ENCODE measurements around the gene PHF21B. TPM values are rescaled to one million over a fixed set of nuclear protein-coding genes. Genes with fewer than 3 reads are reported as not detected.

PHF21B gene
- total and polyA plus RNA-seq, 11 donors, result 0.04 to 1.6 (median 0.47) TPM; not detected in 4

DNA sequence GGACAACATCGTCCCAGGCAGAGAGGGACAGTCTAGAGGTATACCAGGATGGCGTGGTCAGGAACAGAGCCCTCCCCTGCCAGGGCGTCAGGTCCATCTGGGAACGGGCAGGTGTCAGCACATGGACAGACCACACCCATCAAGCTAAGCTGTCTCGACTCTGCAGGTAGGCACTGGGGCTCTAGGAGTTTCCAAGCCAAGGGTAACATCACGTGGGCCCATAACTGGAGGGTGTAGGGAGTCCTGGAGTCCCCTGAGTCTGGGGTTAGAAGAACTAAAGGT is 75.4 kb downstream of the PHF21B start:
- Histone ChIP-seq H3K27me3 (no peaks in the 10 kb centered on the region), H3K36me3 (no peaks in the 10 kb centered on the region), H3K4me1 (peaks cover 0 to 18% (median 2%) of the 10 kb centered on the region in 12 donors), H3K4me3 (no peak overlapping the region), H3K9me3 (no peaks in the 10 kb centered on the region), H3K27ac (no peak overlapping the region)
- DNase-seq, result no peak
- no peak for ATAC-seq
- intact Hi-C loops (cut with DNase I), result no loop called here
- 72 to 93% (median 77%) methylated on average over 6 of the region's 6 CpGs for WGBS, 4 donors
- no peak for TF ChIP-seq CTCF (IDR thresholded peaks at IDR 0.05)
- TF ChIP-seq POLR2A (IDR thresholded peaks at IDR 0.05), result no peak

GRCh38 chr22:44933666-44934453 is 75.9 kb downstream of the PHF21B start:
- Histone ChIP-seq H3K36me3 (no peaks in the 10 kb centered on the region), H3K4me1 (peaks cover 0 to 18% (median 2%) of the 10 kb centered on the region in 12 donors), H3K27ac (no peak overlapping the region), H3K9me3 (no peaks in the 10 kb centered on the region), H3K4me3 (no peak overlapping the region), H3K27me3 (no peaks in the 10 kb centered on the region)
- DNase-seq (no peak), ATAC-seq (no peak)
- intact Hi-C loops (cut with DNase I), result no loop called here
- no peak for TF ChIP-seq POLR2A (IDR thresholded peaks at IDR 0.05)
- no peak for TF ChIP-seq CTCF (IDR thresholded peaks at IDR 0.05)
- WGBS, 4 donors, result 61 to 64% (median 62%) methylated on average over 20 to 22 of the region's 22 CpGs

DNA sequence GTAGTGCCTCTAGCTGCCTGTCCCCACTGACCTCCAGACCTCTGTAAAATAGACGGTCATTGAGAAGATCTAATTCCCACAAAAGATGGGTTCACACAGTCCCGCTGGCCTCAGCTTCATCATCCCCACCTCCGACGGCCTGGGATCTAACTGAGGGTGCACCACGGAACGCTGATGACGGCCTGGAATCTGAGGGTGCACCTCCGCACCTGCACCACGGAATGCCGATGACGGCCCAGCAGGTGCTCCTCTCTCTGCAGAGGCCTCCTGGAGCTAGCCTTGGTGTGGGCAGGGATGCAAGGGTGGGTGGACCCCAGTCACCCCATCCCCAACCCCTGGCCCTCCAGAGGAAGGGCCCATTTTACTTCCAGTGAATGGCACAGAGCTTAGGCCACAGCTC is 77.3 kb downstream of the PHF21B start:
- H3K4me1 ChIP-seq, result peaks cover 0 to 18% (median 2%) of the 10 kb centered on the region in 12 donors
- H3K27ac ChIP-seq, result no peak overlapping the region
- no peak overlapping the region for H3K4me3 ChIP-seq
- H3K9me3 ChIP-seq, result no peaks in the 10 kb centered on the region
- TF ChIP-seq CTCF (IDR thresholded peaks at IDR 0.05) (no peak), POLR2A (IDR thresholded peaks at IDR 0.05) (no peak)
- peak in 1 of 5 donors; percentile 48 for DNase-seq
- no peaks in the 10 kb centered on the region for H3K36me3 ChIP-seq
- ATAC-seq, result no peak
- no peaks in the 10 kb centered on the region for H3K27me3 ChIP-seq
- WGBS, 4 donors, result 92 to 96% (median 95%) methylated on average over 11 of the region's 11 CpGs
- intact Hi-C loops (cut with DNase I), result no loop called here

GRCh38 chr22:44931766-44932165 is 78.0 kb downstream of the PHF21B start:
- Histone ChIP-seq H3K4me1 (peaks cover 0 to 18% (median 2%) of the 10 kb centered on the region in 12 donors), H3K9me3 (no peaks in the 10 kb centered on the region), H3K27ac (peak overlapping the region in 2 of 12 donors; percentile 47 to 80), H3K4me3 (peak overlapping the region in 1 of 12 donors; percentile 10), H3K36me3 (no peaks in the 10 kb centered on the region), H3K27me3 (no peaks in the 10 kb centered on the region)
- WGBS, 4 donors, result 73 to 84% (median 81%) methylated on average over 9 of the region's 9 CpGs
- ATAC-seq (no peak), DNase-seq (peak in 1 of 5 donors; percentile 33)
- intact Hi-C loops (cut with DNase I), result no loop called here
- TF ChIP-seq POLR2A (IDR thresholded peaks at IDR 0.05) (no peak), CTCF (IDR thresholded peaks at IDR 0.05) (no peak)
